ENCODE results near the gene GHITM. TPM values are rescaled to one million over a fixed set of nuclear protein-coding genes. Genes with fewer than 3 reads are reported as not detected.
A peak's percentile ranks its signal among the peaks of the same experiment; 100 is the strongest.
"Not testable (repeated sequence)": the region's sequence is repeated elsewhere in the genome, so short reads cannot be mapped to it uniquely, and the experiment has no call there.

GHITM gene
- total RNA-seq, 1 donor from 2014 or later, result 165 TPM

DNA sequence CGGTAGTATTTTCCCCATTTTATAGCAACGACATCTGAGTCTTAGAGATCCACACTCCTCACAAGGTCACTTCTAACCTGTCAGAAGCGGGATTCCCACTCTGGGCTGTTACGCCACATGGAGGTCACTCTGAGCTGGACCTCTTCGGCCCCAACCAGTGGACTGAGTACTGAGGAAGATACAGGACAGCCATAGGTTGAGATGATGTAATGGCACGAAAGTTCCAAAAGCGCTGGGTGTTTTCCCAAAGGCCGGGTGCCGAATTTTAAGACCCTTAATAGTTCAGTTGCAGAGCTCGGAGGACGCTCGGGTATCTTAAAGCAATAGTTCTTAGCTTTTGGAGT lies 699 bp downstream of the GHITM start:
- no peak for DNase-seq (ENCODE audit: low spot score in 2 of 2)
- FAIRE-seq, result no peak

DNA sequence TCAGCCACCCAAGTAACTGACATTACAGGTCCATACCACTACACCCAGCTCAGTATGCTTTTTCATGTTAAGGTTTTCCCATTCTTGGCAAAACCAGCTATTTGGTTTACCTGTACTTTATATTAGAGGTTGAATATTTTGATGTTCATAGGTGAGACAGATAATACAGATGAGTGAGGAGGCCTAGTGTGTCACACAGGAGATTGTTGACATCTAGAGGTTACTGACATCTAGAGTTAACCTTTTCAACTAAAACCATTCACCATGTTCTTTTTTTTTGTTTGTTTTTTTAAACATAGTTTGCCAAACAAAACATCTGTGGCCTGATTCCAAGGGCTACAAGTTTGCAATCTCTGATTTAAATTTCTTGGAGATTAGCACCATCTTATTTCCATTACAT lies 8.0 kb downstream of the GHITM start:
- no peak for FAIRE-seq
- DNase-seq (ENCODE audit: low spot score in 2 of 2), result no peak

DNA sequence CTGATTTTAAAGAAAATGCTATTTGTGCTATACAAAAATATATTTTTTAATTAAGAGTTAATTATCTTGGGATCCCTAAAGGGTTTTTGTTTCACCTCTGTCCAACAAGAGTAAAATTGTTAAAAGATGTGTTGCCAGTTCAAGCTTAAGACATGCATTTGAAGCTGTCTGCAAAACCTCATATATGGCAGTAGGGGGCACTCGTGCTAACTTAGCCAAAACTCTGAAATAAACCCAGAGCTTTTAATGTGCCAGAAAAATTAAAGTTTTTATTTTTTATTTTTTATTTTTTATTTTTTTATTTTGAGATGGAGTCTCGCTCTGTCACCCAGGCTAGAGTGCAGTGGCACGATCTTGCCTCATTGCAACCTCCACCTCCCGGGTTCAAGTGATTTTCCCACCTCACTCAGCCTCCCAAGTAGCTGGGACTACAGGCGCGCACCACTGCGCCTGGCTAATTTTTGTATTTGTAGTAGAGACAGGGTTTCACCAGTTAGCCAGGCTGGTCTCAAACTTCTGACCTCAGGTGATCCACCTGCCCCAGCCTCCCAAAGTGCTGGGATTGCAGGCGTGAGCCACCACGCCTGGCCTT lies 8.8 kb downstream of the GHITM start:
- DNase-seq (ENCODE audit: low spot score in 2 of 2), result peak; percentile 18 to 26

DNA sequence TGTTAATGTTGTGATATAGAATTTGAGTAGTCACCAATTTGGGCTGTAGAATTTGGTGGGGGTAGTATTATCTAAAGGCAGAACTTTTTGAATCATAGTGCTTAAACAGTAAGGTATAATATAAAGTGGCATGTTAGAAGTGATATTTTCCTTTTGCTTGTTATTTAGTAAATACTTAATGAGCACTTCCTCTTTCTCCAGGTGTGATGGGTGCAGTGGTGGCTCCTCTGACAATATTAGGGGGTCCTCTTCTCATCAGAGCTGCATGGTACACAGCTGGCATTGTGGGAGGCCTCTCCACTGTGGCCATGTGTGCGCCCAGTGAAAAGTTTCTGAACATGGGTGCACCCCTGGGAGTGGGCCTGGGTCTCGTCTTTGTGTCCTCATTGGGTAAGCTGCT lies 10.5 kb downstream of the GHITM start:
- FAIRE-seq (no peak), DNase-seq (ENCODE audit: low spot score in 2 of 2) (no peak)

More for the DNA sequence above, 8.8 kb downstream of the GHITM start:
- FAIRE-seq, result peak; percentile 90

DNA sequence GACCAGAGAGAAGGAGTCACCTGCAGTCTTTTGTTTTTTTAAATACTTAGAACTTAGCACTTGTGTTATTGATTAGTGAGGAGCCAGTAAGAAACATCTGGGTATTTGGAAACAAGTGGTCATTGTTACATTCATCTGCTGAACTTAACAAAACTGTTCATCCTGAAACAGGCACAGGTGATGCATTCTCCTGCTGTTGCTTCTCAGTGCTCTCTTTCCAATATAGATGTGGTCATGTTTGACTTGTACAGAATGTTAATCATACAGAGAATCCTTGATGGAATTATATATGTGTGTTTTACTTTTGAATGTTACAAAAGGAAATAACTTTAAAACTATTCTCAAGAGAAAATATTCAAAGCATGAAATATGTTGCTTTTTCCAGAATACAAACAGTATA lies 13.5 kb downstream of the GHITM start:
- FAIRE-seq (no peak), DNase-seq (ENCODE audit: low spot score in 2 of 2) (no peak)

DNA sequence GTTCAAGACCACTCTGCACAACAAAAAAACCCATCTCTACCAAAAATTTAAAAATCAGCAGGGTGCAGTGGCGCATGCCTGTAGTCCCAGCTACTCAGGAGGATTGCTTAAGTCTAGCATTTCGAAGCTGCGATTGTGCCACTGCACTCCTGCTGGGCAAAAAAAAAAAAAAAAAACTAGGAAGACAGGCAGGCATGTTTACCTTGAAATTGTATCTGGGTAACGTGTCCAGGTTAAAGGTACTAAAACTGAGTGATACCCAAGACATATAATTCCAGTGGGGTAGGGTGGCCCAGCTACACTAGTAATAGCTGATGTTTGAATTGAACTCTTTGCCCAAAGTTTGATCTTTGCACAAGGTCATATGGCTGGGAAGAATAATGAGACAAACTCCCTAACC lies 16.2 kb downstream of the GHITM start:
- DNase-seq (ENCODE audit: low spot score in 2 of 2), result no peak
- FAIRE-seq, result no peak

DNA sequence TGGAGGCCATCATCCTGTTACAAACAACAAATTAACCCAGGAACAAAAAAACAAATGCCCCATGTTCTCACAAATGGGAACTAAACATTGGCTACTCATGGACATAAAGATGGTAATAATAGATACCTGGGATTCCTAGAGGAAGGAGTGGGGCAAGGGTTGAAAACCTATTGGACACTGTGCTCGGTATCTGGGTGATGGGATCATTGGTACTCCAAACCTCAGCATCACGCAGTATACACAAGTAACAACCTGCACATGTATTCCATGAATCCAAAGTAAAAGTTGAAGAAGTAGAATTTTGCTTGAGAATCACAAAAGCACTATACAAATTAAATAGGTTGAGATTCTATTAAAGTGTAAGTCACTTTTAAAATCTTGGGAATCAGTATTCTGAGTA lies 16.7 kb downstream of the GHITM start:
- no peak for DNase-seq (ENCODE audit: low spot score in 2 of 2)
- FAIRE-seq, result no peak

DNA sequence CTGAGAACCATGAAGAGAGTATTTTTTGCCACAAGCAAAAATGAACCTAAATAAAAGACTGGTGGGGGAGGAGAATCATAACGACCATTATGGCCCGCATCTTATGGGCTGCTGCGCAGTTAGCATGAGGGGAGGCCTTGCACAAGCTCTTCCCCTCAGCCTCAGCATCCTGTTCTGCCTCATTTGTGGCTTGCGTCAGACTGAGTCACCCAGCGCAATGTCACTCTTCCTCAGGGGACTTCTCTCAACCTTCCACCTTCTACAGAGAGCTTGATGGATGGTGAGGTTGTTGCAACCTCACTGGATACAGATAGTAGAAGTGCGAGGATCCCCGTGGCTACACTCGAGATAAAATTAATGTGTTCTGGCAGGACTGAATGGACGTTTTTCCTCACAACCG lies 17.5 kb downstream of the GHITM start:
- FAIRE-seq (no peak), DNase-seq (ENCODE audit: low spot score in 2 of 2) (no peak)

DNA sequence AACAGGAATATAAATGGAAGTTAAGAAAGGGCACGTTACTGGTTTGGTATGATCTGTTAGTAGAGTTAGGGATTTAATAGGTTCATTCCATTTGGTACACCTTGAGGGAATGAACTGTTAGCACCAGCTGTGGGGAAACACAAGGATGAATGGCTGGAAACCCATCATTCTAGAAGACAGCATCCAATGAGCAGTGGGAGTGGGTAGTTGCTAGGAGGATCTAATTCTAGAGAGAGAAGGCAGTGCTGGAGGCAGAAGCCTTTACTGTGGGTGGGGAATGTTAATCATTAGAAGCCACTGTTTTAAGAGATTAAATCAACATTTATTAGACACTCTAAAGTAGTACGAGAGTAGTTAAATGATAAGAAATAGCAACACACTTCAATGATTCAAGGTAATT lies 18.8 kb downstream of the GHITM start:
- FAIRE-seq (no peak), DNase-seq (ENCODE audit: low spot score in 2 of 2) (no peak)

DNA sequence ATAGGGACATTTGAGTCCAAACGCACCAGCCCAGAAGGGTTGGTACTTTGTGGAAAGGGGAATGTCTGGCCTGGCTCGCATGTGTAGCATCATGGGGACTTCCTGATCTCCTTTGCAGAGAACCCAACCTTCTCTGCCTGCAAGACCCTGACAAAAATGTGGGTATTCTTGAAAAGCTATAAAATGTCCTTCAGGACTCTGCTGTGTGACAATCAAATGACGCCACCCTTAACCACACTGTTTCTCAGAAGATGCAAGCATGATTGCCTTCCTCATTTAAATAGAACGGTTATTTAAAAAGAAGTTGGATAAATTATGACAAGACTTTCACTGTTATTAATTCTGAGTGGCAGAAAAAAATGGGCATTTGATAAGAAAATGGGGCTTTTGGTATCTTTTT lies 19.2 kb downstream of the GHITM start:
- DNase-seq (ENCODE audit: low spot score in 2 of 2) (no peak), FAIRE-seq (no peak)

DNA sequence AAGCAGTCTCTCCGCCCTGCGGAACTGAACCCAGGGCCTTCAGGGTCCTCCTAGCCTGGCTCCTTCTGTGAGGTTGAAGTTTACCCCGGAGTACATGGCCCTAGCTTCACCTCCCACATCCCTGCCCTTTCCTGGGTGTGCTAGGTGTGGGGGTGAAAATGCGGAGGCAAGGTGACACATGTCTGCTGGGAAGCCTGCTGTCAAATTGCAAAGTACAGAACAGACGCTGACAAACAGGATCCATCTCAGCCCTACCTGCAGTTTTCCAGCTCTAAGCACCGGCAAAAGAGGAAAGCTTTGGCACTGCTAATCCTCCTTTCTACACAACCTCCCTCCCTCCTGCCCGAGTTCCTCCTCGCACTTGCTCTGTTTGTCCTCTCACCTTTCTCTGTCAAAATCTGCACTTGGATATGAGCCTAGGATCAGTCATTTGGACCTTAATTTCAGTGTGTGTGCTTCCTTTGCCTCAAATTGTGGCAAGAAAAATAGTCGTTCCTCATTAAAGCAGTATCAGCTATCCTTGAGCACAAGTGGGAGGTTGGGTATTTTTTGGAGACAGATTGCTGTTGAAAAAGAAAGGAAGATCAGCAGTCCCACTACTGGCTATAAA lies 19.9 kb downstream of the GHITM start:
- FAIRE-seq (no peak), DNase-seq (ENCODE audit: low spot score in 2 of 2) (no peak)

DNA sequence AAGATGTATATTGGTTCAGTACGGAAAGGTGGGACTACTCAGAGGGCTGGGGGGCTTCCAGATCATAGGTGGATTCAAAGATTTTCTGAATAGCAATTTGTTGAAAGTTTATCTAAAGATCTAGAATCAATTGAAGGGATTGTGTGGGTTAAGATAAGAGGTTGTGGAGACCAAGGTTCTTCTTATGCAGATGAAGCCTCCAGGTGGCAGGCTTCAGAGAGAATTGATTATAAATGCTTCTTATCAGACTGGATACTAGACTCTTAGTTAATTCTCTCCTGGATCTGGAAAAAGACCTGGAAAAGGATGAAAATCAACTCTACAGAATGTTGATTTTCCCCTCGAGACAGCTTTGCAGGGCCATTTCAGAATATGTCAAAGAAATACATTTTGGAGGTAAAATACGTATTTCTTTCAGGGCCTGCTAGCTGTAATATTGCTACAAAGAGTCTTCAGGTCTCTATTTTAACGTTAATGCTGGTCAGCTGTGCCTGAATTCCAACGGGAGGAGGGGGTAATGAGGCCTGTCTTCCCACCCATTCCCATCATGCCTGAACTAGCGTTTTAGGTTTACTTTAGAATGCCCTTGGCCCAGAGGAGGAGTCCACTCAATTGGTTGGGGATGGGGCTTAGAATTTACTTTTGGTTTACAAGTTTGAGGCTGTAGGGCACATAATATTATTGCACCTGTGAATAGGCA lies 21.5 kb downstream of the GHITM start:
- no peak for DNase-seq (ENCODE audit: low spot score in 2 of 2)
- no peak for FAIRE-seq

DNA sequence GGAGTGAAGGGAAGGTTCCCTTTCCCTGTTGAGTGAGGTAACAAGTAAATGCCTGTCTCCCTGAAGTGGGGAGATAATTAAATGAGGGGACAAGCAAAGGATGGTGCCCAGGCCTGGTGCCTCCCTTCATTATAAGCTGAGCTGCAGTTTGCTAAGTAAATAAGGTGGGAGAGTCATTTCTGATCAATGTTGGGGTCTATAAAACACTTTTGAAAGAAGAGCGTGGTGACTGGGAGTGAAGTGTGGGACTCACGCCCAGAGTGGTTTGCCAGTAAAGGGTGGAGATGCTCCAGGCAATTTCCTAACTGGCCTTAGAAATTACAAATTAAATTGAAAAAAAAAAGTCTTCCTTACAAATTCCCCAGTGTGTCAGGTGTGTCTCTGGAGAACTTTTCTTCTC lies 24.7 kb downstream of the GHITM start:
- DNase-seq (ENCODE audit: low spot score in 2 of 2) (no peak), FAIRE-seq (no peak)

DNA sequence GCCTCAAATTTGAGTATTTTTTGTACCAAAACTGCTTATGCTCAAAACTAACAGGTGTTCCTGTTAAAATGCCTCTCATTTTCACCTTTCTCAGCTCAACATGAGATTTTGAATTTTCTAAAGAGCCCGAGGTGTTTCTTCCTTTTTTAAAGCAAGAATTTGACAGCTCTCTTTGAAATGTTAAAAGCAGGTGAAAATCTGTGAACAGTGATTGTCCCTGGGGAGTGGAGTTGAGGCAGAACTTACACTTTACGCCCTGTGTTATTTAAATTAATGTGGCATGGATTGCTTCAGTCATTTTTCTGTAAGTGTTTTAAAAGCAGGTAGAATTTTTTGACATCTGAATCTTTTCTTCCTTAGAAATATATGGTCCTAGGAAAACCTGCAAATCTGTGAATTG lies 25.1 kb downstream of the GHITM start:
- DNase-seq (ENCODE audit: low spot score in 2 of 2) (no peak), FAIRE-seq (no peak)

DNA sequence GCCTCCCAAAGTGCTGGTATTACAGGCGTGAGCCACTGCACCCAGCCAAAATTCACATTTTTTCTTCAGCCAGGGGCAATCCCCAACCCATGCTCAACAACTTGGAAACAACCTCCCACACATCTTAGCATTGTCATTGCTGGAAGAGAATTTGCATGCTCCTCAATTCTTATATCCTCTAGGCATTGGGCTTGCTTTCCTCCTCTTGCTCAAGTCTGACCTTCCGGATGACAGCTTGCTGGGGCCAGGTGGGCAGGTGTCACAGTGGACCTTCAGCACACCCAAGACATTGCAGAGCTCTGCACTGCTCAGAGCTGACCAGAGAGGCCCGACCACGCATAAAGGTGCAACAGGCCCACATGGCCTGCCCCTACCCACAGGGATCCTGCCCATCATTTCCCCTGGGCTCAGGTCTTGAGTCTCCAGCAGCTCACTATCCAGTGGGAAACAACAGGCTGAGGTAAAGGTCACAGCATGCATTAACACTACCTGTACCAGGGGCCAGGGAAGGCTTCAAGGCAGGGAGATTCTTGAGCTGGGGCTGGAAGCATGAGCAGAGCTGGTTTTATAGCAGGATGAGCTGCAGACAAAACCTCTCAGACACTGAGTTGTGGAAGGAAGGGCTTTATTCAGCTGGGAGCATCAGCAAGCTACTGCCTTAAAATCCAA lies 27.4 kb downstream of the GHITM start:
- FAIRE-seq (no peak), DNase-seq (ENCODE audit: low spot score in 2 of 2) (no peak)

DNA sequence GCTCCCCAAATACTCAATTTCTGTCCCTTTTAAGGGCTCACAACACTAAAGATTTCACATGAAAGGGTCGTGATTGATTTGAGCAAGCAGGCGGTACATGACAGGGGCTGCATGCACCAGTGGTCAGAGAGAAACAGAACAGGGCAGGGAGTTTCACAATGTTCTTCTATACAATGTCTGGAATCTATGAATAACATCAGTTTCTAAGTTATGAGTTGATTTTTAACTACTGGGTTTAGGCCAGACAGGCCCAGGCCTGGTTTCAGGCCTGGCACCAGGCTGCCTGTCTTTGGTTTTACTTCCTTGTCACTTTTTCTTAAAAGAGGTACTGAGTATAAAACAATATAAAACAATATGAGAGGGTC lies 28.0 kb downstream of the GHITM start:
- not testable (repeated sequence) for FAIRE-seq; DNase-seq (ENCODE audit: low spot score in 2 of 2)

DNA sequence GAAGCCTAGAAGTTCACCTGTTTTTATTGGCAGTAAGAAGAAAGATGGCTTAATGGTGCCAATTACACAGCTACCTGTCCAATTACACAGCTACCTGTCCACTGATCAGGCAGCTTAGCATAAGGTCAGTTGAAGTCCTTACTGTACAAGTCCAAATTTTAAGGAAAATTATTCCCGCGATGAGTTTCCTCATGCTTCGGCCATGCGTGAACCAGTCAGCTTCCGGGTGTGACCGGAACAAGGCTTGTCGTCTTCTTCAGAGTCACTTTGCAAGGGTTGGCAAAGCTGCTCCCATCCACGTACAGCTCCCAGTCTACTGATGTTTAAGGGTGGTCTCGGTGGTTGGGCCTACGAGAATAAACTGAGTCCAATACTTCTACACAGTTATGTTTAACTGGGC lies 29.1 kb downstream of the GHITM start:
- FAIRE-seq; DNase-seq (ENCODE audit: low spot score in 2 of 2): not testable (repeated sequence)

DNA sequence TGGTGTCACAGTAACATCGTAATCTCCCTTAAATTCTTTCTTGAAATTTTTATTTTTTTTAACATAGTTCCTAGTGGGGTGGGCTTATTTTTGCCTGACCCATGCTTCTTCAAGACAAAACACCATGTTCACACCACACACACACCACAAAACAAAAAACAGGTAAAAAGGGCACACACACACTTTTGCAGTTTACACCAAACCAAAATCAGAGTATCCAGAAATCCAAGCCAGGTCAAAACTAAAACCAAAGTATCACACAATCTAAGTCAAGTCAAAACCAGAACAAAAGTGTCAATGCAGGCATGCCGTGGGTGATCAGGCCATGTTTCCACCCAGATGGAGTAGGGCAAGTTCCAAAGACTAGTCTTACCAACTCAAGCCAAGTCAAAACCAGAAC lies 31.9 kb downstream of the GHITM start:
- not testable (repeated sequence) for DNase-seq (ENCODE audit: low spot score in 2 of 2); FAIRE-seq

DNA sequence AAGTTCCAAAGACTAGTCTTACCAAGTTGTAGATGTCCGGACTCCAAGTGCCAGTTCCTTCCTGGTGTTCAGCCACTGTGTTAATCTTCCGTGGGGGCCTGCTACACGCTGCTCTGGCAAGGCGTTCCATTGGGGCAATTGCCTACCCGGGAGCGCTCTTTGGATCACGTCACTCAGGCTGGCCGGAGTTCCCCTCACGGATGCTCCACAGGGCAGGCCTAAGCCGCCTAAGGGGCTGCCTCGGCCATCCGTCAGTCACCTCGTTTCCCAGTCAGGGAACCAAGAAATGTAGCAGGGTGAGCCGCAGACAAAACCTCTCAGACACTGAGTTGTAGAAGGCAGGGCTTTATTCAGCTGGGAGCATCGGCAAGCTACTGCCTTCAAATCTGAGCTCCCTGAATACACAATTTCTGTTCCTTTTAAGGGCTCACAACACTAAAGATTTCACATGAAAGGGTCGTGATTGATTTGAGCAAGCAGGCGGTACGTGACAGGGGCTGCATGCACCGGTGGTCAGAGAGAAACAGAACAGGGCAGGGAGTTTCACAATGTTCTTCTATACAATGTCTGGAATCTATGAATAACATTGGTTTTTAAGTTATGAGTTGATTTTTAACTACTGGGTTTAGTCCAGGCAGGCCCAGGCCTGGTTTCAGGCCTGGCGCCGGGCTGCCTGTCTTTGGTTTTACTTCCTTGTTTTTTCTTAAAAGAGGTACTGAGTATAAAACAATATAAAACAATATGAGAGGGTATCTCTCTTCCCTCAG lies 32.6 kb downstream of the GHITM start:
- DNase-seq (ENCODE audit: low spot score in 2 of 2); FAIRE-seq: not testable (repeated sequence)

DNA sequence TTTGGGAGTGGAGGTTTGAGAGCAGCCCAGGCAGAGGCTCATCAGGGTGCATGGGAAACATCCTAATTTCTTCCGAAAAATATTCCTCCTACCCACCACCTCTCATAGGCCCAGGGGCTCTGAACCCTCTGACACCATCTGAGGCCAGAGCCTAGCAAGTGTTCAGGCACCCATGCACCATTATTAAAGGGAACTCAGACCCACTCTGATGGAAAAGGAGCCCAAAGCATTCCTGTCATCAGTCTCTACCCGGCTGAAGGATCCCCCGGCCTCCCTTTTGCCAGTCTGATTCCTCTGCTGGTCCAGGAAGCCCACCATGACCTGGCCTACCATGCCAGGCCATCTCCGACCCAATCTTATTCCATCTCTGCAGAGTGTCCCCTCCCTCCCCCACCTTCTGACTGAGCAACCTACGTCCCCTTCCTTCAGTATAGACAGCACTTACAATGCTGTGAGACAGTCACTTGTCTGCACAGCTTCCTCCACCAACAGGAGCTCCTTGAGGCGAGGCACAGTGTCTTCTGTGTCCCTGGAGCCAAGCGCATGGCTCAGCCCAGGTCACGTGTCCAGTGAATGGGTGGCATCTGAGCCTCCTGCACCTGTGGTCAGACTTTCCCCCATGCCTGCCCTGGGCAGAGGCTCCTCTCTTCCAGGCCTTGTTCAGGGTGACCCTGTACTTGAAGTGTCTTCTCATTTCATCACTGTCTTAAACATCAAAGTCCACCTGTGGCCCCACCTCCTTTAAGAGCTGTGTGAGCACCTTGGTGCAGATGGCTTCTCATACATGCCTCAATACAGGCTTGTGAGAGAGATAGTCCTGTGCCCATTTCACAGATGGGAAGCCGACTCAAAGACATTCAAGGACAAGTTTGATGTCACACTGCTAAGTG lies 33.4 kb downstream of the GHITM start:
- DNase-seq (ENCODE audit: low spot score in 2 of 2) (no peak), FAIRE-seq (no peak)
